HepG2 (cell line): ENCODE results near the gene ROS1. TPM values are rescaled to one million over a fixed set of nuclear protein-coding genes. Genes with fewer than 3 reads are reported as not detected.

ENCODE experiments used
- ATAC-seq: fragments of 200-7000 bp; cut with Tn5 transposase; 3 replicates; pipeline ENCODE4 v1.9.1; 2020; ENCODE audit warnings: mild to moderate bottlenecking, moderate library complexity
- BruUV-seq: library from RNA; stranded (reverse); fragments of 400-500 nt; replicated peaks from 2 replicates; lab custom pipeline; 2021; lab: Mats Ljungman, UMichigan
- CTCF ChIA-PET: fragments of 300-600 bp; formaldehyde crosslinking; extraction: SDS; loops from one replicate; lab custom pipeline; 2021; ENCODE audit warnings: low total read pairs, inconsistent platforms, low intra/inter-chr PET ratio; lab: Yijun Ruan, JAX
- POLR2A ChIA-PET: fragments of 350-600 bp; sonication (Branson Sonifier 250); formaldehyde crosslinking; loops from one replicate; lab custom pipeline; 2020; ENCODE audit warnings: antibody characterized with exemption, inconsistent platforms; lab: Yijun Ruan, JAX
- DNase-seq: peaks from one replicate; pipeline ENCODE4 v3.0.0-alpha.2; 2015; ENCODE audit warnings: low spot score
- FAIRE-seq: peaks from 3 replicates; lab custom pipeline; 2011; peaks lifted over from hg19 to GRCh38; lab: Jason Lieb, UNC
- H2AFZ ChIP-seq: one replicate; pipeline ENCODE4 v1.6.1; 2011; ENCODE audit warnings: low read length, inconsistent platforms
- H3K27ac ChIP-seq: fragments of 300-600 bp; 3 replicates; pipeline ENCODE4 v1.8.0; 2011; ENCODE audit warnings: mixed run types, mild to moderate bottlenecking, mixed read lengths, low read length, inconsistent platforms; ENCODE audit not compliant: insufficient read depth; ENCODE audit errors: extremely low read length
- H3K27me3 ChIP-seq, 2 experiments: fragments of 200-600 bp in 1 of 2; 2 replicates in 1 of 2; 3 replicates in 1 of 2; pipeline versions ENCODE4 v1.6.0 to v1.8.0; 2011; ENCODE audit warnings: low read length in 2 of 2, mild to moderate bottlenecking in 2 of 2, moderate library complexity in 2 of 2, inconsistent platforms in 1 of 2; ENCODE audit not compliant: insufficient read depth in 2 of 2, control insufficient read depth in 1 of 2
- H3K36me3 ChIP-seq, 2 experiments: fragments of 200-600 bp in 1 of 2; replicated peaks in 1 of 2; 2 replicates in 1 of 2; 3 replicates in 1 of 2; pipeline versions ENCODE4 v1.5.1 to v1.8.0; 2011; ENCODE audit warnings: low read length in 2 of 2, inconsistent platforms in 1 of 2; ENCODE audit not compliant: insufficient read depth in 2 of 2, control insufficient read depth in 1 of 2
- H3K4me1 ChIP-seq: 2 replicates; pipeline ENCODE4 v1.5.1; 2012; ENCODE audit warnings: low read length, inconsistent platforms; ENCODE audit not compliant: insufficient read depth
- H3K4me2 ChIP-seq: 2 replicates; pipeline ENCODE4 v1.6.0; 2011; ENCODE audit warnings: low read depth, low read length, inconsistent platforms
- H3K4me3 ChIP-seq, 3 experiments: fragments of 200-600 bp in 1 of 3; sonication (generic), shearing (Covaris generic) in 1 of 3; replicated peaks in 1 of 3; 2 replicates each; pipeline ENCODE4 v1.5.1; 2011 to 2016; ENCODE audit warnings: low read length in 3 of 3, inconsistent platforms in 2 of 3, low read depth in 2 of 3, mild to moderate bottlenecking in 2 of 3, control low read depth in 1 of 3, mixed read lengths in 1 of 3; ENCODE audit not compliant: insufficient read depth in 1 of 3
- H3K79me2 ChIP-seq: one replicate; pipeline ENCODE4 v1.6.1; 2011; ENCODE audit warnings: low read length, inconsistent platforms; ENCODE audit not compliant: insufficient read depth
- H3K9ac ChIP-seq: 2 replicates; pipeline ENCODE4 v1.6.0; 2011; ENCODE audit warnings: mild to moderate bottlenecking, low read depth, low read length, inconsistent platforms; ENCODE audit not compliant: insufficient read depth
- H3K9me3 ChIP-seq: 2 replicates; pipeline ENCODE4 v1.5.1; 2012; ENCODE audit warnings: mild to moderate bottlenecking, low read length
- H4K20me1 ChIP-seq: 2 replicates; pipeline ENCODE4 v1.6.0; 2011; ENCODE audit warnings: inconsistent platforms, mild to moderate bottlenecking, low read length, moderate library complexity; ENCODE audit not compliant: insufficient read depth
- ATF7-NPFF ChIP-seq: sonication (generic); formaldehyde crosslinking; IDR thresholded peaks from 2 replicates; pipeline ENCODE4 v1.8.1; 2023; ENCODE audit warnings: mild to moderate bottlenecking, low read depth, missing genetic modification reagents, moderate library complexity
- DNMT1 ChIP-seq: sonication (generic); formaldehyde crosslinking; IDR thresholded peaks from 2 replicates; pipeline ENCODE4 v1.5.1; 2020; ENCODE audit warnings: mild to moderate bottlenecking, missing genetic modification reagents
- GABPB1 ChIP-seq: IDR thresholded peaks from 2 replicates; pipeline ENCODE4 v1.6.1; 2016; ENCODE audit warnings: mild to moderate bottlenecking, missing genetic modification reagents, moderate library complexity, missing compliant biosample characterization
- SNRNP70 ChIP-seq: fragments of 200-400 bp; formaldehyde crosslinking; IDR thresholded peaks from 2 replicates; pipeline ENCODE4 v1.6.1; 2017; ENCODE audit warnings: mild to moderate bottlenecking, low read depth, low read length, moderate library complexity
- SRF ChIP-seq: IDR thresholded peaks from 2 replicates; pipeline ENCODE4 v1.6.1; 2011; ENCODE audit warnings: mild to moderate bottlenecking, low read depth, low read length, moderate library complexity
- USF2 ChIP-seq, 2 experiments: sonication (generic) in 1 of 2; formaldehyde crosslinking in 1 of 2; IDR thresholded peaks; 2 replicates each; pipeline versions ENCODE4 v1.5.1 to v1.6.1; 2011 to 2020; ENCODE audit warnings: borderline replicate concordance in 1 of 2, low read depth in 1 of 2, low read length in 1 of 2, mild to moderate bottlenecking in 1 of 2, missing genetic modification reagents in 1 of 2, moderate library complexity in 1 of 2
- ZNF552 ChIP-seq: sonication (generic); formaldehyde crosslinking; IDR thresholded peaks from 2 replicates; pipeline ENCODE4 v1.9.0; 2022; ENCODE audit warnings: missing genetic modification reagents, mild to moderate bottlenecking, borderline replicate concordance
- ZNF720 ChIP-seq: sonication (generic); formaldehyde crosslinking; IDR thresholded peaks from 2 replicates; pipeline ENCODE4 v1.4.0; 2020; ENCODE audit warnings: missing genetic modification reagents
- WGBS: methylation state at CpG from one replicate; pipeline ENCODE4 v1.1.6; 2017; ENCODE audit warnings: low lambda C conversion rate; 5-methylcytosine and 5-hydroxymethylcytosine counted together
- in situ Hi-C: cut with HindIII; loops from 2 replicates; pipeline ENCODE4 v1.10.0; 2017; ENCODE audit warnings: low pct_unique_long_range_greater_than_20kb; ENCODE audit not compliant: extremely low pct_ligation_motif_present
- intact Hi-C: fragments of 100-400 bp; cut with micrococcal nuclease; formaldehyde crosslinking; loops from one replicate; pipeline ENCODE4 v1.10.0; 2022; ENCODE audit not compliant: unreplicated experiment
- polyA plus RNA-seq, 8 experiments: library from polyadenylated mRNA; depleted of rRNA in 3 of 8; stranded (reverse) in 7 of 8; unstranded in 1 of 8; fragments of >200 nt; fragmentation: Illumina TruSeq in 4 of 8; extraction: Trizol in 4 of 8; gene quantifications; 2 replicates each; pipeline versions ENCODE4 v1.2.1 to v1.2.3, GENCODE V29; 2011 to 2016; ENCODE audit warnings: low read depth in 4 of 8, missing spikeins in 1 of 8, mixed read lengths in 1 of 8; ENCODE audit not compliant: insufficient read depth in 1 of 8
- total RNA-seq, 5 experiments: library from RNA; depleted of rRNA; stranded (reverse); fragments of >200 nt; fragmentation: Illumina TruSeq; extraction: Trizol; gene quantifications; 2 replicates each; pipeline ENCODE4 v1.2.3, GENCODE V29; 2016; ENCODE audit warnings: low read depth in 1 of 5
- TF ChIP-seq, protein P1 (sequence below): IDR thresholded peaks from 2 replicates; pipeline ENCODE4 v1.6.1; 2016; ENCODE audit warnings: missing compliant biosample characterization, missing genetic modification reagents, borderline replicate concordance

ROS1 gene
- total and polyA plus RNA-seq, 2 of the 13 experiments (the other 11 are each of a cell fraction or from before 2014, with no cell fraction given) = not detected

- Histone ChIP-seq H3K4me2 (no peak overlapping the region), H3K79me2 (no peaks in the 10 kb centered on the region), H3K4me3 (no peak overlapping the region), H4K20me1 (no peaks in the 10 kb centered on the region), H2AFZ (no peak overlapping the region), H3K27me3 (peaks cover 2 to 16% of the 10 kb centered on the region in 2 experiments; a peak in 4 of 5 replicates), H3K4me1 (peaks cover 36% of the 10 kb centered on the region), H3K9ac (no peak overlapping the region), H3K36me3 (no peaks in the 10 kb centered on the region), H3K9me3 (peaks cover 13% of the 10 kb centered on the region; the same call in 1 of the 2 replicates), H3K27ac (no peak overlapping the region)
- in situ Hi-C loops (no loop called here), intact Hi-C loops (loop anchor here (5.0 to 10.0 kb wide), 2 partner anchors 33 to 390 kb away; no protein-coding TSS in a partner anchor)
- CTCF ChIA-PET = no interaction called here
- BruUV-seq = no TSS peak
- DNase-seq (no peak), FAIRE-seq (no peak), ATAC-seq (no peak)
- POLR2A ChIA-PET = interaction anchor here (1.3 kb wide), 1 partner anchor 158 kb away, joined by 6 read pairs; the partner anchor contains the start of gene GOPC
- 81% methylated on average over 2 of the region's 2 CpGs for WGBS
- TF ChIP-seq ATF7-NPFF (CRISPR knock-in tag) = no peak
- TF ChIP-seq SRF = no peak
- TF ChIP-seq SNRNP70 = no peak
- TF ChIP-seq ZNF552 (CRISPR knock-in tag) = no peak
- TF ChIP-seq, protein P1, sequence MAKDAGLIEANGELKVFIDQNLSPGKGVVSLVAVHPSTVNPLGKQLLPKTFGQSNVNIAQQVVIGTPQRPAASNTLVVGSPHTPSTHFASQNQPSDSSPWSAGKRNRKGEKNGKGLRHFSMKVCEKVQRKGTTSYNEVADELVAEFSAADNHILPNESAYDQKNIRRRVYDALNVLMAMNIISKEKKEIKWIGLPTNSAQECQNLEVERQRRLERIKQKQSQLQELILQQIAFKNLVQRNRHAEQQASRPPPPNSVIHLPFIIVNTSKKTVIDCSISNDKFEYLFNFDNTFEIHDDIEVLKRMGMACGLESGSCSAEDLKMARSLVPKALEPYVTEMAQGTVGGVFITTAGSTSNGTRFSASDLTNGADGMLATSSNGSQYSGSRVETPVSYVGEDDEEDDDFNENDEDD (CRISPR knock-in tag) = no peak
- no peak for TF ChIP-seq USF2 (IDR thresholded peaks at IDR 0.05; ENCODE audit: low read depth, low read length)
- TF ChIP-seq USF2 (CRISPR knock-in tag; IDR thresholded peaks at IDR 0.05; ENCODE audit: borderline replicate concordance) = no peak
- TF ChIP-seq ZNF720 (CRISPR knock-in tag) = no peak
- no peak for TF ChIP-seq DNMT1
- no peak for TF ChIP-seq GABPB1
Measured at GRCh38 chr6:117444600-117444999, 18.9 kb upstream of the ROS1 start.
